ENCODE results near the gene DYNC1I2.
A peak's percentile ranks its signal among the peaks of the same experiment; 100 is the strongest.

The DYNC1I2 gene

DNA sequence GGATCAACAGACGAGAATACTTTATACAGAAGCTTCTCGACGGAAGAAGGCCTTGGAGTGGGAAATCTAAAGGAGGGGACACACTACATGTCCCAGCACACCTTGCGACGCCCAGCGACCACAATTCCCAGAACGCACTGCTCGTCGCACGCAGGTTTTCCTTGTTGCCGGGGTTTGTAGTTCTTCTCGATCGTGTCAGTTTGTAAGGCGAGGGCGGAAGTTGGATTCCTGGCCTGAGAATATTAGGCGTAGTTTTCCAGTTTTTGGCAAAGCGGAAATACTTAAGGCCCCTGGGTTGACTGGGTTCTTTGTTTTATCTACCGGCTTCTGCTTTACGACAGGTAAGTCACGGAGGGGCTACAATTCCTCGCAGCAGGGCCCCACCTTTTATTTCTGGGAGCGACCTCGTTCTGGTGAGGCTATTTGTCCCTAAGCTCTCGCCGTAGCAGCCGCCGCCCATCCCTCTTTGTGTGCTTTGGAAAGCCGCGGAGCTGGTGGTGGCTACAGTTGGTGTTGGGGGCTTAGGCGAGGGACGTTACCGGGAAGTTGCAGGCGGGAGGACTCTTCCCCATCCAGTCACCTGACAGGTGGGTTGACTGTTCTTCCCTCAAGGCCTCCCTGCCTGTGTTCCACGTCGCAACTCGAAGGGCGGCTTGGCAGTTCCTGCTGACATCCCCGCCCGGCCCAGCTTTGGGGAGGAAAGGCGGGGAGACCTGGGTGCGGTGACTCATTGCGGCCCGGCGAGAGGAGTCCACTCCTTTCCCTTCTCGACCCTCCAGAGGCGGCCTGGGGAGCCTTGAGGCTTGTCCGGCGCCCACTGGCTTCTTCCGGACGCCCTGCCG lies at the start of gene DYNC1I2:
DYNC1I2 (plus strand) TSS at position 183 of the 842 bp plus-strand sequence. CDS start 2,687 bp downstream, outside the sequence.
- DNase-seq: peak; percentile 76

DNA sequence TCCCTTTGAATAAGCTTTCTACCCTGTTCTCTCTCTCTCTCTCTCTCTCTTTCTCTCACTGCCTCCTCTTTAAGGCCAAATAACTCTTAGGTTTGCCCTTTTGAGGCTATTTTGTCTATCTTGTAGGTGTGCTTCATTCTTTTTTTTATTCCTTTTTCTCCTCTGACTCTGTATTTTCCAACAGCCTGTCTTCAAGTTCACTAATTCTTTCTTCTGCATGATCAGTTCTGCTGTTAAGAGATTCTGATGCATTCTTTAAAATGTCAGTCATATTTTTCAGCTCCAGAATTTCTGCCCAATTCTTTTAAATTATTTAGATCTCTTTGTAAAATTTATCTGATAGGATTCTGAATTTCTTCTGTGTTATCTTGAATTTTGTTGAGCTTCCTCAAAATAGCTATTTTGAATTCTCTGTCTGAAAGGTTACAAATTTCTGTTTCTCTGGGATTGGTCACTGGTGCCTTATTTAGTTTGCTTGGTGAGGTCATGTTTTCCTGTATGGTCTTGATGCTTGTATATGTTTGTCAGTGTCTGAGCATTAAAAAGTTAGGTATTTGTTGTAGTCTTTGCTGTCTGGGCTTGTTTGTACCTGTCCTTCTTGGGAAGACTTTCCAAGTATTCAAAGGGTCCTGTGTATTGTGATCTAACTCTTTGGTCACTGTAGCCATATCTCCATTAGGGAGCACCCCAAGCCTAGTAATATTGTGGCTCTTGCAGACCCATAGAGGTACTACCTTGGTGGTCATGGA lies 35.4 kb upstream of the DYNC1I2 start:
- DNase-seq: no peak

DNA sequence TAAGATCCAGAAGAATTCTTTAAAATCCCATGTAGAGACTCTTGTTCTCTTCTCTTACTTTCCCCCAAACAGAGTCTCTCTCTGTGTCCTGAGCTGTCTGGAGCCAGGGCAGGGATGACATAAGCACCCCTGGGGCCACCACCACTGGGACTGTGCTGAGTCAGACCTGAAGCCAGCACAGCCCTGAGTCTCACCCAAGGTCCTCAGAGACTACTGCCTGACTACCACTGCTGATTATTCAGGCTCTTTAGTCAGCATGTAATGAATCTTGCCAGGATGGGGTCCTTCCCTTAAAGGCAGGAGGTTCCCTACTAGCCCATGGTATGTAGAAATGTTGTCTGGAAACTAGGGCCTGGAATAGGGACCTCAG lies 34.9 kb upstream of the DYNC1I2 start:
- no peak for DNase-seq

DNA sequence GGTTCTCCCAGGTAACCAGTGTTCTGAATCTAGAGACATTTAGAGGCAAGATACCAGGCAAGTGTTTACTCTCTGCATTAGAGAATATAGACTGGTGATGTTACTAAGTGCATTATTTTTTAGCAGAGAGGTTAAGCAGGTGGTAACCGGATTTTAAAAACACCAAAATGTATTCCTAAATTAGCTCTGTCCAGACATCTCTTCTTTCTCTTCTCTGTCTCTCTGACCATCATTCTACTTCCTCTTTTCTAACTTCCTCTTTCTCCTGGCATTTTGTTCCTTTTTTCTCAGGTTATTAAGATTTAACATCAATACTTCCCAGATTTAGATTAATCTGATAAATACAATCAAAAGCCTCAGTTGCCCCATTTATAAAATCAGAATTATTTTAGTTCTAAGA lies 31.7 kb upstream of the DYNC1I2 start:
- no peak for DNase-seq

DNA sequence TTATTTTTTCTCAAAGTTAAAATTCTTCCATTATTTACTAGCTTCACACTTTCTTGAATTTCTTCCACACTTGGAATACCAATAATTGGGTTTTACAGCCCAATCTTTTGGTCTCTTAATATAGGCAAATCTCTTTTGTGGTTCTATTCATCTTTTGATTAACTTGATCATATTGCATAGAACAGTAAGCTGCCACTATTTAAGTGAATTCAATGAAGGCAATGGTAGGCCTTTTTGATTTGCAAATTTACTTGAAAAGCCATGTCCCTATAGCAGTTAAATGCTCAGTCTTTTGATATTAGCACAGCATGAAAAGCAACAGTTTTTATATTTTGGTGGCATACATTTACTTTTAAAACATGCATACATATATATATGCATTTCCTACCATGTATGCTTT lies 20.2 kb upstream of the DYNC1I2 start:
- no peak for DNase-seq

DNA sequence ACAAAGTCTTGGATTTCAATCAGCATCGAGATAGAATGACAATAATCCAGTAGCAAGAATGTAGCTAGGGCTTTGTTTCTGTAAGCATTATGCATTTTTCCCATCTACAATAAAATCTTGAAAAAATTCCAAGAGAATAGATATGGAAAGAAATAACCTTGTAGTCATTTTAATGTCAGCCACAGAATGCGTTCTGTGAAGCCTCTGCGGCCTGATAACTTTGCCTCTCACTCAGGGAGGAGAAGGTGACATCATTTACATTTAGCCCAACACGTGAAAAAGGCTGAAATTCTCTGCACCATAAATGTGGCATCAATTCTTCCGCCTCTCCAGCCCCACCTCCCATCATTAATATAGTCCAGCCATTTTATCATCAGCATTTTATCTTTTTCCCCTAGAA lies 19.1 kb upstream of the DYNC1I2 start:
- DNase-seq: no peak

DNA sequence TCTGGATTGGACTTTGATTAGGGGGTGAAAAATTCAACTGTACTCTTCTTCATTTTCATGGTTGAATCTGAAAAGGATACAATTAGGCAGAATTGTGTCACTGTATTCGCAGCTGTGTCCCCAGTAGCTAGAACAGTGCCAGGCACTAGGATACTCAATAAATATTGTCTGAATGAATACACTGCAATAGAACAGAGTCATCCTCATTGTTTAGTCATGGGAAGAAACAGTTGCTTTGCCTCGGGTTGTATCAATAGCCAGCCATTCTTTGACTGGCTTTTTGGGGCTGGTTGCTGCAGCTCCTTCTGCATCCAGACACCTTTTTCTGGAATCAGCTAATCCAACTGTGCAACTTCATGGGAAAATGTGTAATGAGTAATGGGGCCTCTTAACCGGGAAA lies 18.1 kb upstream of the DYNC1I2 start:
- no peak for DNase-seq

DNA sequence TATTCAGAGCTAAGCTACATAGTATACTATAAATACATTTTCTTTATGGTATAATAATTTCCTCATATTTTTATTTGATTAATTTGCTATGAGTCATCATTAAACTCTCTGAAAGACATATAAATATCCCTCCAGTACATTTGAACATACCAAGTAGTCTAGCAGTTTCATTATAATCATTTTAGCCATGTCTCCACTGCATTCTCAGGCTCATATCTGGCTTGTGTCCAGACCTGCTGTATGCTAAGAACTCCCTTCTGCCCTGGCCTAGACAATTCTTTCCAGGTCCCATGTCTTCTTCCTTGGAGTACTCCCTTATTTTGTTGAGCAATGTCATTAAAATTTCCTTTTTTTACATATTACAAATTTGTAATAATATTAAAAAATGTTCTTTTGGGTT lies 16.6 kb upstream of the DYNC1I2 start:
- no peak for DNase-seq

DNA sequence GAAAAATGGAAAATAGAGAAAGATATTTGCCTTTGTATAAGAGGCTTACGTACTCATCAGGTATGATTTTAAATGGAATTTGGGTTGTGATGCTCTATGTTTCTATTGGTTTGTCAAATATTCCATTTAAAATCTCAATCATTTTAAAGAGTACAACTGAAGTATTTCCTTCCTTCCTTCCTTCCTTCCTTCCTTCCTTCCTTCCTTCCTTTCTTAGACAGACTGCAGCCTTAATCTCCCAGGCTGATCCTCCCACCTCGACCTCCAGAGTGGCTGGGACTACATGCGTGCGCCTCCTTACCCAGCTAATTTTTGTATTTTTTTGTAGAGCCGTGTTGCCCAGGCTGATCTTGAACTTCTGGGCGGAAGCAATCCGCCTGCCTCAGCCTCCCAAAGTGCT lies 15.4 kb upstream of the DYNC1I2 start:
- no peak for DNase-seq

DNA sequence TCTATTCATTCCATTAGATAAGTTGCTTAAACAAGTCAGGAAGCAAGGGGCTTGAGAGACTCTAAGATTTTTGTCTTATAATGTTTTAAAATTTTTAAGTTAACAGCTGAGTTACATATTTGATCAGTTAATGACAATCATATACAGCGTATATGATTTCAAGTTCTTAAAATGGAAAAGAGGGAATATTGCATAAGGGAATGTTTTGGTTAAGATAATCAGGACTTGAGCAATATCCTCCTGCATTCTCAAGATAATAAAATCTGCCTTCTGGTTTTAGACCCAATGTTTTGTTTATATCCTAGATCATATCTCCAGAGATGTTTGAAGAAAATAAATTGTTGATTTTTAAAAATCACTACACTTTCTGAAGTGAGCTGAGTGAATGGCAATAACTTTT lies 13.4 kb upstream of the DYNC1I2 start:
- no peak for DNase-seq

DNA sequence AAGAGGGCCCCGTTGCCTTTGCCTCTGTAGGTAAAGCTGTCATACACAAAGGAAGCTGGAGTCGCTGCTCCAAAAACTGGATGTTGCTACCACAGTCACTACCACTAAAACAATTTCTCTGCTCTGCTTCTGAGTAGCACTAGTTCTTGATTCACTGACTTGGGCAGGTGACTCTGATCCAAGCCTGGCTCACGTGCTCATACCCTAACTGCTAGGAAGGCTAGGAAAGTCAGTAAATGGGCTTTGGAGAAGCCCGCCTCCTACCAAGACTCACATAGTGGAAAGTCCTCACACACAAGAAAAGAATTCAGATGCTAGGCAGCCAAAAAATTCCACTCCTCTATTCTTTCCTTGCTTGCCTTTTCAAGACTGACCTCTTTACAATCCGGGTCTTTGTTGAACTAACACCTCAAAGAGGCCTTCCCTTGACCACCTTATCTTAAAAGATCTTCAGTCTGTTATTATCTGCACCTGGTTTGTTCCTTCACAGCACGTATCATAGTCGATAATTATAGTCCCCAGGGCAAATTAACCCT lies 11.4 kb upstream of the DYNC1I2 start:
- DNase-seq: no peak

DNA sequence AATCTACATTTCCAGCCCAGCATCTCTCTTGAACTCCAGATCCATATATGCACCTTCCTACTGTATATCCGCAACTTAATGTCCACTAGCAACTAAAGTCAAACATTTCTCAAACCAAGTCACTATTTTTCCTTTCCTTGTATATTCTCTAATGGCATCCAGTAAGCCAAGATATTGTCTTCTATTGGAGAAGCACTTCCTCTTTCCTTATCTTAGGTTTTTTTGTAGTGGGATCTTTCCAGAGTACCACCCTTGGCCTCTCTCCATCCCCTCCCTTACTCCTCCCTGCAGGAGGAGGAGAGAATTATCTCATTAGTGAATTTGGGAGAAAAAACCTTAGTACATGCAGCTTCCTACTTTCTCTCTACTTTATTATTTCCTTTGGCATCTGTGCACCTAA lies 8.7 kb upstream of the DYNC1I2 start:
- no peak for DNase-seq

DNA sequence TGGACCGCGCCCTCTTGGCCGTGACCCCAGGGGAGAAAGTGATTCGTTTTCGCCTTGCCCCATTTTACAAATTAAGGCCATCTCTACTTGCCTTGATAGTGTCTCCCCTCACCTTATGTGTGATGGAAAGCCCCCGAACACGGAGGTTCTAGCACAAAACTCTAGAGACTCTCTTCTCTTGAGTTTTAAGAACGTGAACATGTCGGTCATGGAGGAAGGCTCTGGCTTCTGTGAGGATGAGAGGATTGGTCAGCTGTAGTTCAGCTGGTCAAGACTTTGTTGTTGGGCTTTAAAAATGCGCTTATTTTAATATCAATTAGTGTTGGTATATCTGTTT lies 828 bp downstream of the DYNC1I2 start:
- DNase-seq: no peak

DNA sequence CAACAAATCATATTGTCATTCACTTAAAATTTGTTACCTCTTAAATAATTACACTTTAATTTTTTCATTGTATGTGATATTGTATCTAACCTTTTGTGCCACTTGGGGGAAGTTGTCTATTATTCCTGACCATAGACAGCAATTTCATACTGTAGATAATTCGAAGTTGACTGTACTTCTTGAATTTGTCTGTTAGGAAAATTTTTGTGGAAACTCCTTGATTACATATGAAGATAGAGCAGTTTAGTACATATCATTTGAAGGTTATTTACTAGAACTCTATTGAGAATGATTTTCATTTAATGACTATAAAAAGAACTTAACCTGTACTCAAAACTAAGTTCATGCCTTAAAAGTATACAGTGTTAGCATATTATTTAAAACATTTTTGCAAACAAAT lies 5.1 kb downstream of the DYNC1I2 start:
- DNase-seq: no peak

DNA sequence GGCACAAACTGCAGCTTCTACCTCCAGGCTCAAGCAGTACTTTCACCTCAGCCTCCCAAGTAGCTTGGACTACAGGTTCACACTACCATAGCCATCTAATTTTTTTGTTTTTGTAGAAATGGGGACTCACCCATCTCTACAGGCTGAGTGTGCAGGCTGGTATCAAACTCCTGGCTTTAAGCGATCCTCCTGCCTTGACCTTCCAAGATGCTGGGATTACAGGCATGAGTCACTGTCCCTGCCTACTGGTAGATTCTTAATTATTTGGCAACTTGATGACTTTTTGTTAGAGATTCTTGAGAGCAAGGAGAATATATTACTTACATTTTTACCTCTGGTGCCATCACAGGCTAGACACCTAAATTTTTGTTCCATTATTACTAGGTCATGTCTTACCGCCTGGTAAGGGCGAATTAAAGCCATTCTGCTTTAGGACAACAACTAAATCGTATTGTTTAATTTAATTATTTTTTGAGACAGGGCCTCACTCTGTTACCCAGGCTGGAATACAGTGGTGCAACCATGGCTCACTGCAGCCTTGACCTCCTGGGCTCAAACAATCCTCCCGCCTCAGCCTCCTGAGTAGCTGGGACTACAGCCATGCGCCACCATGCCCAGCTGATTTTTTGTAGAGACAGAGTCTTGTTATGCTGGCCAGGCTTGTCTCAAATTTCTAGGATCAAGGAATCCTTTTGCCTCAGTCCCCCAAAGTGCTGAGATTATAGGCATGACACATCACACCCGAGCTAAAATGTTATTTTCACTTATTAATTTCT lies 15.7 kb downstream of the DYNC1I2 start:
- no peak for DNase-seq

DNA sequence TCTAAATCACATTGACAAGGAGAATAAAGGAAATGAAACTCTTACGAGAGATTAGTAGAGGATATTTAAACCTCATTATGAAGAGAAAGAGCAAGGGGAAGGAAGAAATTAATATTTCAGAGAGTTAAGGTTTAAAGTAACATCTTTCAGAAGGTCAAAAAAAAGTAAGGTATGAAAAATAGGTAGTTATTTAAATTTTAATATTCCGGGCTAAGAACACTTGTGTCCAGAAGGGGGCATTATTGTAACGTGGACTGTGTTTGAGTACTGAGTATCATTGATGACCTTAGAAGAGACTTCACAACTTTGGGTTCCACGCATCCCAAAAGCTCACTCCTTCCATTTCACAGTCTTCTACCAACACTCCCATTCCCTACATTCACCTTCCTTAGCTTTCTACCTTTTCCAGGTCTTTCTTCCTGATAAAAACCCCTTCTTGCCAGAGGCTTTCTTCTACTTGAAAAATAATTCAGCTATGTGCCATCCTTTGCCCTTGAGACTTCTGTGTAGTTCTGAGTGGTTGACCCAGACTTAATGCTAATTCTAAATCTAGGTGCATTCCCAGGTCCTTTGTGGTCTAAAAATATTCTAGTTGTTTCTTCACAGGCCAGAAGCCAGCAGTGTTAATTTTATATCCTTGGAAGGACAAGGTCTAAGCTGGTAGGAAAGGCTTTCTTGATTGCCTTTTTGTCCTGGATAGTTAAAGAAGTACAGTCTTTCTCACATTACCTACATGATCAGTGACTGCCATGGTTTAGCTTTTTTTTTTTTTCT lies 16.5 kb downstream of the DYNC1I2 start:
- DNase-seq: peak; percentile 0

DNA sequence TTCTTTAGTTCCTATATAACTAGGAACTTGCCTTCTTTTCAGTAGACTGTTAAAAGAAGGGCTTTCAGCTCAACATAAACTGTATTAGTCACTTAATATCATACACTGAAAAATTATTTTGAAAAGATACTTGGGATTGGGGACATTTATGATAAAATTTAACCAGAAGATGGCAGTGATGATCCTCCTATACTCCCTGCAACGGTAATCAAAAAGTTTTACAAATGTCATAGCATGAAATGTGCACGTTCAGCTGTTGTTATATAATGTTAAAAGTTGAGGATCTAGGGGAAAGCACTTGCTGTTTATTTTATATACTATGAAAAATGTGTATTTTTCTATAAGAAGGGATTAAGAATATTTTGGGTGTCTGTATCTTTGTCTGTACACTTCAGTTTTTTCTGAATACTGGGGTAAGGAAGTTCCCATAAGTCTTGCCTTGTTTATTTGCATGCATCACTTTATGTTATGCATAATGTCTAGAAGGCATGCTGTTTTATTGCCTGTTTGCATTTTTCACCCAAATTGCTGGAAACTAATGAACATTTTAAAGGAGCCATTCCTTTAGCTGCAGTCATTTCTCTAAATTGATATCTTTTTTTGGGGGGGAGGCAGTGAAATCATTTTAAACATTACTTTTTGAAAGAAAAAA lies 19.0 kb downstream of the DYNC1I2 start:
- peak; percentile 21 for DNase-seq

DNA sequence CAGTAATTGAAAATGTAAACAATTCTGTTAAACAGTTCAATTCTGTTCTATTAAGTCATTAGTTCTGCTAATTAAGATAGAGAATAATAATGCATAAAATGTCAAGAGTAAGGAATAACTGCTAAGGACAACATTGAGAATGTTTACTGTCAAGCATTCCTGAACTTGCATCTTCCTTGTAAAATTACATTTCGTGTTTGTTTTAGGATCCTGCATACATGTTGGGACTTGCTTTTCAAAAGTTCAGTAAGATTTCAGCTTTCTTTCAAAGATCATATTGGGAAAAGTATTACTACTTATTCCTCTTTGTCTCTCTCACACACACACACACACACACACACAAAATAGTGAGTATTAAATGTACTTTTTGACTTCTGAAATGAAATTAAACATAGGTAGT lies 20.5 kb downstream of the DYNC1I2 start:
- DNase-seq: no peak

DNA sequence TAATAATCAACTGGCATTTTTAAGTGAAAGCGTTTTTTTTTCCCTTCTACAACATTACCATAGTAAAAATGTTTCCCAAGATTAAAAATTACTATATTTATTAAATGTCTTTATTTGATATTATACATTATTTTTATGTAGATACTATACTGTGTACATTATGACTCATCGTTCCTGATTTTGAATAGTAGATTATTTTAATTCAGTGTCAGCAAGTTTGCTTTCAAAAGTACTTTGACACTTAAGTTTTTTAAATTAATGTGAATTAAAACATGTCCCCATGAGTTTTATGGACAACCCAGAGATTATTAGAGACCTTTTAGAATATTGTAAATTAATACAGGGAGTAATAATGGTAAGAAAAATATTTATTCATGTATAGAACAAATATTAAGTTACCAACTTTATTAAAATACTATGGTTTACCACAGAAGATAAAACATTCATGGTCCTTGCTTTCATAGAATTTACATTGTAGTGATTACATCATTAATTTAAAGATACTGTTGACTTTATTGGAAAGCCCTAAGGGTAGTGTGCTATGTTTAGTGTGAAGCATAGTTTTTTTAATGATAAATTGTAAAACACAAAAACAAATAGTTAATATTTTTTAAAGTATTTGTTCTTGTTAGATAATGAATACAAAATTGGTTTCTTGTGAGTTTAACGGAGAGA lies 21.9 kb downstream of the DYNC1I2 start:
- no peak for DNase-seq

DNA sequence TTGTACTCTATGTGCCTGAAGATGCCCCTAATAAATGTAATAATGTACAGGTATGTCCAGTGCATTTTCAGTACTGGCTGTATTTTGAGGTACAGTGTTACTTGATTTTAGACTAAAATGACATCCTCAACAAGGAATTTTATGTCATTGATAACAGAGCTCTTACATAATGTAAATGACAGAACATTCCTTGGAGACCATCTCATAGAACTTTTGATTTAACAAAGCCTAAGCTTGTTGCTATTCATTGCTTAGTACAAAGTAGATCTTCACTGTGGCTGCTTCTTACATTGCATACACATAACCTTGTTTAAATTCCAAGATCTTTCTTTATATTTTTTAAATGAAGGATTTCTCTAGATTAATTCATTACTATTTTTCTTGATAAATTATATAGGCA lies 24.1 kb downstream of the DYNC1I2 start:
- DNase-seq: no peak

DNA sequence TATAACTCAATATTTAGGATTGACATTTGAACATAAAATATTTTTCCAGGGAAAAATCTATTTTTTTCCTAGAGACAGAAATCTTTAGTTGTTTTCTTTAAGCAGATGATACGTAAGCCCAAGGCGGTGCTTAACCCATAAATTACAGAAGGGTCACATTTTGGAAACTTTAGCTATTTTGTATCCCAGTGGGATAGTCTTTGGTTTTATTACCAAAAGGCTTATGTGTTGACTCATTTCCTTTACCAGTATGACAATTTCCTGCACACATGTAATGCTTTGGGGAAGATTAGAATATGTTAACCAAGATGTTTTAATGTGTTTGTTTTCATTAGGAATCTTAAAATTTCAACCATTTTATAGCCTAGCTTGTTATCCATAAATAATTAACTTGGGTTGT lies 24.8 kb downstream of the DYNC1I2 start:
- no peak for DNase-seq

DNA sequence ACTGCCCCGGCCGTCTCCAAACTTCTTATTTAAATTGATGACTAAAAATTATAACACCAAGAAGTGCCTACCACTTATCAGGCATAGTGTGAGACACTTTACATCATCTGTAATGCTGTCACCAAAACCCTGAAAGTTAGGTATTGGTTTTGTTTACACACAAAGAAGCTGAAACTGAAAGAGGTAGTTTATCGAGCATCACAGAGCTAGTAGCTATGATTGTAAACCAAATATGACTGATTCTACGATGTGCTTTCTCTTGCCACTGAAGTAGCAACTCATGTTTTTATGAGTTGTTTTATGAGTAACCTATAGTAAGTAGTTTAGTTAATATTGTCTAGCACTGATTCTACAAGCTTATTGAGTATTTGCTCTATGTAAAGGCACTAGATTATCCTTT lies 31.5 kb downstream of the DYNC1I2 start:
- no peak for DNase-seq
